ENCODE results near the gene EEFSEC.
"Not testable (repeated sequence)": the region's sequence is repeated elsewhere in the genome, so short reads cannot be mapped to it uniquely, and the experiment has no call there.

The EEFSEC gene

DNA sequence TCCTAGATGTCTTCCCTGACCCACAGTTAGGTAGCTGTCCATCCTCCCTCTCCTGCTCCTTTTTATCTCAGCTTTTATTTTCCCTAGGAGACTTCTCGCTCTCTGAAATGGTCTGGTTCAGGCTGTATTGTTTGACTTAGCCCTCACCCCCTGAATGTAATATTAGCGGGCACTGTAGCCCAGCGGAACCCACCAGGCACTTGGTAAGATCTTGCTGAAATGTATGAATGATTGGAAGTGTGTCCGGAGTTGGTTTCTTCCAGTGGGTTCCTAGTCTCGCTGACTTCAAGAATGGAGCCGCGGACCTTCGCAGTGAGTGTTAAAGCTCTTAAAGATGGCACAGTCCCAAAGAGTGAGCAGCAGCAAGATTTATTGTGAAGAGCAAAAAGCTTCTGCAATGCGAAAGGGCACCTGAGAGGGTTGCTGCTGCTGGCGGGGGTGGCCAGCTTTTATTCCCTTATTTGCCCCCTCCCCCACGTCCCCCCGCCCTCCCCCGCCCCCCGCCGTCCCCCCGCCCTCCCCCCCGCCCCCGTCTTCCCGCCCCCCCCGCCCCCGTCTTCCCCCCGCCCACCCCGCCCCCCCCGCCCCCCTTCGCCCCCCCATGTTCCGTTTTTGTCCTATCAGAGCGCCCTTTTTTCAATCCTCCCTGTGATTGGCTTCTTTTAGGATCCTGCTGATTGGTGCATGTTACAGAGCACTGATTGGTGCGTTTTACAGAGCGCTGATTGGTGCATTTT, 694 bp upstream of the EEFSEC start:
- no peak for DNase-seq

DNA sequence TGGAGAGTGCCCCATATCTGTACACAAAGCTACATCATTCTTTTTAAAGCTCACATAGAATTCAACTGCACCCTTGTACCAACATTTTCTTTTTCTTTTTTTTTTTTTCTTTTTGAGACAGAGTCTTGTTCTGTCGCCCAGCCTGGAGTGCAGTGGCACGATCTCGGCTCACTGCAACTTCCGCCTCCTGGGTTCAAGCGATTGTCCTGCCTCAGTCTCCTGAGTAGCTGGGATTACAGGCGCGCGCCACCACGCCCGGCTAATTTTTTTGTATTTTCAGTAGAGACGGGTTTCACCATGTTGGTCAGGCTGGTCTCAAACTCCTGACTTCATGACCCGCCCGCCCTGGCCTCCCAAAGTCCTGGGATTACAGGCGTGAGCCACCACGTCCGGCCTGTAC, 1.1 kb downstream of the EEFSEC start:
- not testable (repeated sequence) for DNase-seq

- DNase-seq = no peak
Measured at GRCh38 chr3:128155616-128156360, 2.5 kb downstream of the EEFSEC start.

- no peak for DNase-seq
Measured at GRCh38 chr3:128160661-128161060, 7.4 kb downstream of the EEFSEC start.

DNA sequence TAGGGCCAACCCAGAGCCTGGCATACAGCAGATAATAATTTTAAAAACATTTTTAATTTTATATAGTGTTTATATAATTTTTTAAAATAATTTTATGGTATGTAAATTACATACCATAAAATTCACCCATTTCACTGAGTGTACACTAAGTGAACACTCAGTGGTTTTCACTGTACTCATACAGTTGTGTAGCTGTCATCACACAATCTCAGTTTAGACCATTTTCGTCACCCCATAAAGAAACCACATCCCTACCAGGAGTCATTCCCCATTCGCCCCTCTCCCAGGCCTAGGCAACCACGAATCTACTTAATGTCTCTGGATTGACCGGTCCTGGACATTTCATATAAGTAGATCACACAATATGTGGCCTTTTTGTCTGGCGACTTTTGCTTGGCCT, 10.2 kb downstream of the EEFSEC start:
- DNase-seq = no peak

- no peak for DNase-seq
Measured at GRCh38 chr3:128166971-128167453, 13.7 kb downstream of the EEFSEC start.

DNA sequence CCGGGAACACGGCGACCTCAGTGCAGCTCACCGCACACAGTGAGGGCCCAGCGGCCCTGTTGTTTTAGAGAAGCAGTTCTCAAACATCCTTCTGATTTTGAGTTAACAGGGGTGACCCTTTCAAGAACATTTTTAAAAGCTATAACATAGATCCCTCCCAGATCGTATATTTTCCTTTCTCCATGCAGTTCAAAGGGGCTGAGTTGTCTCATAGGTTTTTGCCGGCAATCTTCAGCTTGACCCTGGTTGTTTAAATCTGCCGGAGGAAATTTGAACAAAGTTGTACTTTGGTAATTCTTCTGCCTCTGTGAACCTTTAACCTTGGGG, 14.3 kb downstream of the EEFSEC start:
- DNase-seq = no peak

DNA sequence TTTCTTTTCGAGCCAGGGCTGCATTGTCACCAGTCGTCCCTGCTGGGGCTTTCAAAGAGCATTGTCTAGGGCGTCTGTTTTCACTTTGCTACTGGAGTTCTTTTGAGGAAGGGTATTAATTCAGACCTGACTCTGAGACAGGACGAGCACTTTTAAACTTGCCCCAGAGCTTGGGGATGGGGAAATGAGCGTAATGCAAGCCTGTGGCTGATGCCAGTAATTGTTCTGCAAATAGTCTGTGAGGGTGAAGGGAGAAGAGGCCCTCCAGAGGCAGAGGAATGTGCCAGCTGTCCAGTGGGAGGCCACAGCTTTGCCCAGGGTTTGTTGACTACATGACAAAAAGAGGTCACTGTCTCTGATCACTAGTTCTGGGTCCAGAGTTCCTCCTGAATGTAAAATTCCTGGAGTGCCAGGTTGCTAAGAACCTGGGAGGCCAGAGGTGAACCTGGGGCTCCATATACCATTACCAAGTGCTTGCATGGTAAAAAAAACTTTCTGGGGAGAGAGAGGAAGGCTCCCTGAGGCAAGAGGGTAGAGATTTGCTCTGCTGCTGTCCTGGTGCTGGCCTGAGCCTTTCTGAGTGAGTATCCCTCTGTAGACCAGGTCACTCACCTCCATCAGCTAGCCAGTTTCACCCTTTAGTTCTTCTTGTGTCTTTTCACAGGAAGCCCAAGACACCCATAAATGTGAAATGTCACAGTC, 14.8 kb downstream of the EEFSEC start:
- no peak for DNase-seq

GRCh38 chr3:128168836-128169235, 15.6 kb downstream of the EEFSEC start:
- DNase-seq = no peak

DNA sequence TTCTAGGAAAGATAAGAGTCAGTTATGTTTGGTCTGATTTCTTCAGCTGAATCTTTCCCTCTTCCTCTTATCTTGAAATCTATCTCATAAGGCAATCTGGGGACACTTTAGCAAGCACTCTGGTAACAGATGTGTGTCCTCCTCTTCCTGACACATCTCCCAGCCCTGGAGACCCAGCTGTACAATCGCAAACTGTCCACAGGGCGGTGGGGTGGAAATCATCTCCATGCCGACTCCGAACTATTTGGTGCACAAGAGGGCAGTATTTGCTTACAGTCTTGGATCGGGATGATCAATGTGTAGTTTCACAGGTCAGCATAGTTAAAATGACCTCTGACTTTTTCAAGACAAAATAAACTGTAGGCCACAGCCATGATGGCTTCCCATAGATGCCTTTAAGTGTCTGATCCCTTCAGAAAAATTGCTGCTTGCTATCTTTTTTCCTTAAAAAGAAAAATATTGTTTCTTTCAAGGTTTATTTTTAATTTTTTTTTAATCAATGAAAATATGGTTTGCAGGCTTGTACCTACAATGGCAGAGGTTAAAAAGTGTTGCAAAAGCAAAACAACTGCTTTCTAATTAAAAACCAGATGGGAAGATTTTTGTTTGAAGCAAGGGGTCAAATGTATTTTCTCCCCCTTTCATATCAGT, 17.7 kb downstream of the EEFSEC start:
- peak; percentile 4 for DNase-seq

DNA sequence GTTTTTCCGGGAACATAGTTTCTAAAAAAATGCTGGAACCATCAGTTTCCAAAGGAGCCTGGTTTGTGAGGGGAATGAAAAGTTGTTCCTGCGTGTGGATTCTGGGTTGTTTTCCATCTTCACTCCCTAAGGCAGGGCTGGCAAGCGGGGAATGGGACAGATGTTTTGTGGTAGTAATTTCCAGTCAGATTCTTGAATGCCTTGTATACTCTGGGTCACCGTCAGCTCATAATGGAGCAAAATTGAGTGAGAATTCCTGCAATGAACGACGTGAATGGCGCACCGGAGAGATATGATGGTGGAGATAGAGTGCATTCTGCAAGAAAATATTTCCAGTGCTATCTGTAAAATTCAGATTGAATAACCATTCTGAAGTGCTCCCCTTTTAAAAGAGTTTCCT, 19.9 kb downstream of the EEFSEC start:
- no peak for DNase-seq

- DNase-seq = no peak
Measured at GRCh38 chr3:128173849-128174248, 20.6 kb downstream of the EEFSEC start.

GRCh38 chr3:128174675-128175590, 21.7 kb downstream of the EEFSEC start:
- no peak for DNase-seq

- no peak for DNase-seq
Measured at GRCh38 chr3:128175768-128176167, 22.5 kb downstream of the EEFSEC start.

- DNase-seq = no peak
Measured at GRCh38 chr3:128176276-128176833, 23.1 kb downstream of the EEFSEC start.

DNA sequence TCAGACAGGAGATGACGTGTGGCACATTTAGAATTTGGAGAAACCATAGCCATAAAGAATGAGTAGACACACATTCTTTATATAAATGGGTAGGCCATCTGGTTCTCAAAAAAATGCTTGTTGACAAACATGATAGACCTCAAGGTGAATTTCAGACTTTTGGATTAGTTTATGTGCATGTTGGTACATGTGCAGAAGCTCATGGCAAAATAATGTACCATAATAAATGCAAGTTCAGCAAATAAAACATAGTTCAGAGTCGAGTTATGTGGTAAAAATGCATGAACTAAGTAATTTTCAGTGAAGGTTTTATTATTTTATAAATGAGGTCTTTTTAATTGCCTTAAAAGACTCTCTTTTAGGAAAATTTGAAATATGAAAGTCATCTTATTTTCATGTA, 24.6 kb downstream of the EEFSEC start:
- DNase-seq = no peak

DNA sequence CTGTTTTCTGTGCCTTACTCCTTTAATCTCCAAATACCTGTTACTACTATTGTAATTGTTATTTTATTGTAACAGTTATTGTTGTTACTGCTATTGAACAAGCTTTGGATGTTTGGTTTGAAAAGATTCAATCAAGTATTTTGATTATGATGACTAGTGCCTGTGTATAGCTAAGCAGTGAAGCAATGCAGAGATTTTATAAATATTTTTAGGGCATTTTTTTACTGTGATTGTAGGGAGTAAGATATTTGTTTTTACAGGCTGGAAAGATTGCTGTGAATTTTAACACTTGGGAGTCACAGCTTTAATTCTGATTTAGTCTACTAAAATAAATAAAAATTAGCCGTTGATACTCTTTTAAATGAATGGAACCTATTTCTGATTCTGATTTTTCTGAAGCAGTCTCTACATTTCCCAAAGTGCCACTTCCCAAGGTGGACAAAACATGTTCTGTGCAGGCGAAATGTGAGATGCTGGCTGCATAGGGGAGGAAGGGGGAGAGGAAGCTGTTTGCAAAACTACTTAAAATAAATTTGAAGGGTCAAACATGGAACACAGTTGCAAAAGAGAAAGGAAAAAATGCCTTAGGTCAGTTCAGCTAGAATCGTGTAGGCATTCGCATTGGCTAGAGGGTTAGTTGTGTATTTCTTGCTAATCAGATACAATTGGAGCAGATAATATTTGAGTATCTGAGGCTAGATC, 25.7 kb downstream of the EEFSEC start:
- no peak for DNase-seq

- DNase-seq = no peak
Measured at GRCh38 chr3:128179484-128179819, 26.2 kb downstream of the EEFSEC start.

DNA sequence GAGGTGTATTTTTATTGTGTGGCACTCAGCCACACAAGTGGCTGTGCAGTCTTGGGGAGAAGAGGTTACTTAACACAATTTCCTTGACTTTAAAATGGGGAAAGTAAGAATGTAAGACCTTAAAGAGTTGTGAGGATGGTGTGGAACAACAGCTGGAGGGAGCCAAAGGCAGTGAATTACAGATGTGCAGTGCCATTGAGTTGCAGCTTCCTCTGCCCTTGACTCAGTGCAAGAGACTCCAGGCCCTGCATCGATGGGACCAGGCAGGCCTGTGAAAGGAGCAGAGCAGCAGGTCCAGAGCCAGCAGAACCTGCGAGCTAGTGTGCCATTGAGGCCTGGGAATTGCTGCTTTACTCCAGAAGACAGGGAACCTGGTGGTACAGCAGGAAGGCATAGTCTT, 27.2 kb downstream of the EEFSEC start:
- no peak for DNase-seq

GRCh38 chr3:128180913-128181312, 27.6 kb downstream of the EEFSEC start:
- DNase-seq = no peak

GRCh38 chr3:128182656-128183055, 29.4 kb downstream of the EEFSEC start:
- no peak for DNase-seq

Measured in activated CD4-positive, alpha-beta T cell treated with anti-CD3 and anti-CD28 coated beads, Interleukin-10, Interleukin-2, amounts not matched to agents 100 ng/mL and 50 ng/mL, durations not matched to agents 16 hours and 8 hours (primary cell).